Activated CD4-positive, alpha-beta T cell treated with anti-CD3 and anti-CD28 coated beads, Interleukin-2, amount 50 U/mL, for 16 hours (primary cell): ENCODE measurements around the gene LTBP2.
A peak's percentile ranks its signal among the peaks of the same experiment; 100 is the strongest.

Experiments
- DNase-seq: peaks from one replicate; pipeline ENCODE4 v3.0.0-alpha.2; 2020

Gene LTBP2

GRCh38 chr14:74637178-74637550, 25.1 kb upstream of the LTBP2 start:
- no peak for DNase-seq

GRCh38 chr14:74636424-74637177, 24.6 kb upstream of the LTBP2 start:
- no peak for DNase-seq

DNA sequence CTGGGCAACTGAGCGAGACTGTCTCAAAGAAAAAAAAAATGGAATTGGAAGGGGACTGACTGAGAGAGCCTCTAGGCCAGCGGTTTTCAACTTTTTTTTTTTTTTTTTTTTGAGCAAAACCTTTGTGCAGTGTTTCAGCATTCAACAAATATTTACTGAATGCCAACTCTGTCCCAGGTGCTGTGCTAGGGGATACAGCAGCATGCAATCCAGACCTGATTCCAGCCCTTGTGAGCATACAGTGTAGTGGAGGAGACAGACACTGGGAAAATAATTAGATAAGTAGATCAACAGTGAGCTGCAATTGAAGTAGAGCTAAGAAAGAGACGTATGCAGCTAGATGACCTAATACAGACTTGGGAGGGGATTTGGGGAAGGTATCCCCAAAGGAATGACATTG, 23.8 kb upstream of the LTBP2 start:
- DNase-seq, result no peak

DNA sequence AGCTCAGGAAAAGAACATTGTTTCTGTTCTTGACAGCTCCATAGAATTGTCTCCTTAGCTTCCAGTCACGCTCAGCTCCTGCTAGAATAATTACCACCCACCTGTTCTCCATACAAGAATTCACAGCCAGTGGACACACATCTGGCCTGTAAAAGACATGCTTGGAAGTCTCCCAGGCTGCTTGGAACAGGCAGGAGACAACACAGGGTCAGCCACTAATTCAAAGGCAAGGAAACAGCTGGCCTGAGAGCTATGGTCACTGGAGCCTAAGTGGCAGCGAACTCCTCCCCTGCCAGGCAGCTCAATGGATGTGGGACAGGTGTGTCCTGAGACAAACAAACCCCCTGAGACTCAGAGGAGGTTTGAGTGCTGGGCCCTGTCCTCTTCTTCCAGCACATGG, 22.9 kb upstream of the LTBP2 start:
- no peak for DNase-seq

DNA sequence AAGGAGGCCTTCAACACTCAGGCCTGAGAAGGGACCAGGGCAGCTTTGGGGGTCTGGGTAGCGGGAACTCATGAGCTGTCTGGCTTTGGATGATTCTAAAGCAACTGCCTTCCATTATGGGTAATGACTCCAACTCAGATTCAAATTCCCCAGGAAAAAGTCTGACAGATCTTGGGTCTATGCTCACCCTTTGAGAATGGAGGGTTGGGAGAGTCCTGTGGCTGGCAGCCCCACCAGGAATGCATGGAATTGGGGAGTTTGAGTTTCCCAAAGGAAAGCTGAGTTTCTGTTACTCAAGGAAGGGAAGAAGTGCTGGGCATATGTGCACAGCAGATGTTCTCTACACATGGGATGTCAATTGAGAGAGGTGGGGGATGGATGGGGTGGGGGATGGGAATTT, 22.4 kb upstream of the LTBP2 start:
- DNase-seq, result no peak

- no peak for DNase-seq
Observed at GRCh38 chr14:74630881-74631690, 19.0 kb upstream of the LTBP2 start.

DNA sequence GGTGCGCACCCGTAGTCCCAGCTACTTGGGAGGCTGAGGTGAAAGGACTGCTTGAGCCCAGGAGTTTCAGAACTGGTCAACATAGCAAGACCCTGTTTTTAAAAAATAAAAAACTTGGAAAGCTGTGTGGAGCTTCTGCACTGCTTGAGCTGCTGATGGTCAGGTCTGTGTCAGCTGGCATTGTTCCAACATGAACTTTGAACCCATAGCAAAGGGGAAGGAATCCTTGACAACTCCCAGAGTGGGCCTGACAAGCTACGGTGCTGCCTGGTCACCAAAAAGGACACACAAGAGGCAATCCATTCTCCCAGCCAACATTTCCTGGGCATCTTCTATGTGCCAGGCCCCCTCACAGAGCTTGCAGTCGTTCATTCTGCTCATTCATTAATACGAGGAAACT, 16.4 kb upstream of the LTBP2 start:
- no peak for DNase-seq

- DNase-seq, result no peak
Observed at GRCh38 chr14:74627076-74627475, 15.0 kb upstream of the LTBP2 start.

- no peak for DNase-seq
Observed at GRCh38 chr14:74622257-74622656, 10.2 kb upstream of the LTBP2 start.

DNA sequence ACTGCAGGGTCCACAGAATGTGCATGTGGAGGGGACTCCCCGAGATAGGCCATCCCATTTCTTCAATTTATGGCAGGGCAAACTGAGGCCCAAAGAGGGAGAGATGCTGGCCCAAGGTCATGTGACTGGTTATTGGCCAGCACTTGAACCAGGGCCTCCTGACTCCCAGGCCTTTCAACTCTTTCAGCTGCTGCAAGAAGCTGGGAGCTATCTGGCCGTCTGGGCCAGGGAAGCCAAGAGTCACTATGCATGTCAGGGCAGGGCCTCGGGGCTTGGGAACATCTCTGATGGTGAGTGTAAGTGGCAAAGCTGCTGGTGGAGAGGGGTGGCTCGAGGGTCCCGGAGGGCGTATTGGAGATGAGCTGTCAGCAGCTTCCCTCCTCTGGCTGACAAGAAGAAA, 9.5 kb upstream of the LTBP2 start:
- DNase-seq, result no peak

DNA sequence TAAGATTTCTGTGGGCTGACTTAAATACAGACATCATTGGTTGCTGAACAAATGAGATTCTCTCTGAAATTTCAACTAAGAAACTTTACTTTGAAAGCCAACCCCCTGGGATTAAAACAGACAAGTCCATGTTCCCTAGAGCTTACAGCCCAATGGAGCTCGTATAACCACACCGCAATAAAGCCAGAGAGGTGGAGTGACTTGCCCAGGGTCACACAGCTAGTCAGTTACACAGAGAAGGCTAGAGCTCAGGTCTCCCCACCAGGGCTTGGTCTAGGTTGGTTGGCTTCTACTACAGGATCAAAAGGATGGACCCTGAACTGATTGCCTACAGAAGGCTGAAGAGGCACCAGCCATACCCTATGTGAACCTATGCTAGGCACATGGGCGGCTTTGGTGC, 8.9 kb upstream of the LTBP2 start:
- DNase-seq, result no peak

- DNase-seq, result peak; percentile 72
Observed at GRCh38 chr14:74620497-74620921, 8.5 kb upstream of the LTBP2 start.

DNA sequence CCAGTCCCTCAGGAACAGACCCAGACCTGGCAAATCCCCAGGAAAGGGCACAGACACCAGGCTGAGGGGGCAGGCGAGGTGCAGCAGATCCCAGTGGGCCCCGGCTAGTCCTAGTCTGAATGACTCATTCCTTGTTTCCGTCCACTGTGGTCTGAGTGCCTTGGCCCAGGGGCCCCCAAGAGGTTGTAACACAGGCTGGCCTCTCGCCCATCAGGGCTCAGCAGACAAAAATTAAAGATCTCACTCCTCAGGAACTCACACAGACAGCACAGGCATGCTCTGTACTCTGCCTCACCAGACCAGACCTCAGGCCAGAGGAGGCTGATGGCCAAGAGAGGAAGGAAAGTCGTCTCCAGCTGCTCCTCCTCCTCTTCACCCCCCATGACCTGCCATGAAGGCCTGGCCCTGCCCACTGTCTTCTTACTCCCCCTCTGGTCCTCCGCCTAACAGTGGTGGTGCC, 7.7 kb upstream of the LTBP2 start:
- DNase-seq, result no peak

GRCh38 chr14:74618078-74618952, 6.3 kb upstream of the LTBP2 start:
- peak; percentile 85 for DNase-seq

GRCh38 chr14:74616996-74617700, 5.1 kb upstream of the LTBP2 start:
- DNase-seq, result no peak

- no peak for DNase-seq
Observed at GRCh38 chr14:74616507-74616906, 4.5 kb upstream of the LTBP2 start.

- no peak for DNase-seq
Observed at GRCh38 chr14:74615735-74616134, 3.7 kb upstream of the LTBP2 start.

DNA sequence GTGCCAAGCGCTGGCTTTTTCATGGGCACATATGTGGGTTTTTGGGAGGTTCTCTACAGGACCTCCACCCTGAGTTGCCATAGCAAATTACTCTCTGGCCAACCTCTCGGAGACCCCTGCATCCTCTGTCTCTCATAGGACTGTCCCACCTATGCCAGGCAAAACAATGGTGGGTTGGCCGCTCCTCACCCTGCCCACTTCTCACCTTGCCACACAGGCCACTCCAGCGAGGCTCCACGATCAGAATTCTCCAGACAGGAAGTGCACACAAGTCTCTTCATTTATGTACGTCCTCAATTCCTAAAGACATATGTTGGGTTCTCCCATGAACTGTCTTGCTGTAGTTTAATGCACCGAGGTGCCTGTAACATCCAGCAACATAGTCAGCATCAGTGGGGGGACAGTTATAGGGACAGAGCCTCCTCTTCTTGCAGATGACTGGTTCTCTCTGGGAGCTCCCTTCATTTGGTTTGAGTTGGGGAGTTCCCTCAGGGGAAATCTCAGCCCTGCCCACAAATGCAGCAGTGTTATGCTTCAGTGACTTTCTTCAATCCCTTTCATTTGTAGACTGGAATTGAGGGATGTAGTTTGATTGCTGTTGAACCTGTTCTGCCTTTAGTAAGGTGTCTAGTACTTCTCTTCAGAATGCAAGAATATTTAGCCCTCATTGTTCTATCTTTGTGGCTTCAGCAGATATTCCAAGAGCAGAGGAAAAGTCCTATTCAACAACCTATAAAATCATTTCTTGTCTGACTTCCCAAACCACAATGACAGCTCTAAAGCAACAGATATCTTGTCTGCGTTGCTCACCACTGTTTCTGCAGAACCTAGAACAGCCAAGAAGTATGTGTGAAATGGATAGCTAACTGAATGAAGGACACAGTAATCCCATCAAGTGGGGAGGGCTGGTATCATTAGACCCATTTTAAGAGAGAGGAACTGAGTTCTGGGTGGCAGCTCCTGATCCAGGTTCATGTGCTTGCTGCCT, 2.8 kb upstream of the LTBP2 start:
- DNase-seq, result no peak

DNA sequence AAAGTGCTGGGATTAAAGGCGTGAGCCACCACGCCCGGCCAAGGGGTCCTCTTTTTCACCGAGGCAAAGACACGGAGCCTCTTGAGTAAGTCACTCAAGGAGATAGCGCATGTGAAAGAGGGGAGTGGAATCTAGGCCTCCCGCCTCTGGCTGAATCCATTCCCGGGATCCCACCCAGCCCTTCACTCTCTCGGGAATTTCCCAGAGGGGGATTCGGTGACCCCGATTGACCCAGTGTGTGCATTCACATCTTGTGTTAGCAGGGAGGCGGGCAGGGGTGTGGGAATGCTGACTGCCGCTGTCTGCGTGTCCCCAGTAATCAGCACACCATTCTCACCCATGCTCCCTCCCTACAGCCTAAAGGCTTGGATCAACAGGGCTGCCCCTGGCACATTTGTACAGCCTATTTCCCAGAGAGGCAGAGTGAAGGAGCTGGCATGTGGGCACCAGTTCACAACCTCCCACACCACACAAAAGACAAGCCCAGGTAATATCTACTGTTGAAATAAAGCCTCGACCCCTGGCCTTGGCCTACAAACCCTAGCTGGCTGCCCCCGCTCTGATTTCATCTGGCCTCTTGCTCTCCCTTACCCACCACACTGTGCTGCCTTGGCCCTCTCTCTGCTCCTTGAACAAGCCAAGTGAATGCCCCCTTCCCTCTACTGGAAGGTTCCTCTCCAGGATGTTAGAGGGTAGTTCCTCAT, 1.3 kb upstream of the LTBP2 start:
- no peak for DNase-seq

DNA sequence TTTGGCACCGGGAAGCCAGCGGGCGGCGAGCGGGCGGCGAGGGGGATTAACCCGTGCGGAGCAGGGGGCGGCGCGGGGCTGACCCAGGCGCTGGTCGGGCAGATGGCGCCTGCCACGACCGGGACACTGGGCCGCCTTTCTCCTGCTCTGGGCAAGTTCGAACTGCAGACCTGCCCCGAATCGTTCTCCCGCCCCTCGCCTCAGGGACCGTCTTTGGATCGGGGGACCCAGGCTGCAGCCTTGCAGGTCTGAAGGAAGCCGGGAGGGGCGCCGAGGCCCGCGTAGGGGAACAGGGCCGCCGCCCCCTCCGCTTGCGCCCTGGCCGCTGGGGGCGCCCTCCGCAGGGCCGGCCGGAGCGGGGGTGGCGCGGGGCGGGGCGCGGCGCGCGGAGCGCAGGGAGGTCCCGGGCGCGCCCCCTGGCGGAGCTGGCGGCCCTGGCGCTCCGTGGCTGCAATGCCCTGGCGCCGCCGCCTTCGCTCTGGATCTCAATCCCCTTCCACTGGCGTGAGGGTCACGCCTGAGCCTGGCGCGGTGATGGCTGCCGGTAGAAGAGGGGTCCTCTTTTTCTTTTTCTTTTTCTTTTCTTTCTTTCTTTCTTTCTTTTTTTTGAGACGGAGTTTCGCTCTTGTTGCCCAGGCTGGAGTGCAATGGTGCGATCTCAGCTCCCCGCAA, 449 bp upstream of the LTBP2 start:
- peak; percentile 77 for DNase-seq
